ENCODE measurements around the gene NPY4R. TPM values are rescaled to one million over a fixed set of nuclear protein-coding genes. Genes with fewer than 3 reads are reported as not detected.
"Not testable (repeated sequence)": the region's sequence is repeated elsewhere in the genome, so short reads cannot be mapped to it uniquely, and the experiment has no call there.

Gene NPY4R
- total RNA-seq, 1 donor from 2014 or later, result not detected

DNA sequence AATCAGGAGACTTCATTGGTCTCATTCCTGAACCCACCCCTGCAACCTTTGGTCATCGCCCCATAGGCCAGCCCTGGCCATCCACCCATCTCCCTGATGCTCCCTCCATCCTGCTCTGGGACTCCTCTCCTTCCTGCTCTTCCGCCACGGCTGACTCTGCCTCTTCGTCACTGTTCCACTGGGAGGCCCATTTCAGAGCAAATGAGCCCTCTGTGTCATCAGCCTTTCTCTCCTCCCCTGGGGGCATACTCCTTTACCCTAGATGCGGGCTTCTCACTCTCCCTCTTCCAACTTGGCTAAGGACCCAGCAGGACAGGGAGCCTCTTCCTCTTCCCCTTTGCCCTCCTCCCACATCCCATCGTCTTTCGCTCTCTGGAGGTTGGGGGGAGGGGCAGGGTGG, 47.5 kb downstream of the NPY4R start:
- H3K36me3 Mint-ChIP-seq (ENCODE audit: unreplicated experiment); H3K27ac Mint-ChIP-seq (ENCODE audit: unreplicated experiment); H3K27me3 Mint-ChIP-seq (ENCODE audit: unreplicated experiment); H3K4me3 Mint-ChIP-seq (ENCODE audit: unreplicated experiment); H3K9me3 Mint-ChIP-seq (ENCODE audit: unreplicated experiment); H3K4me1 Mint-ChIP-seq (ENCODE audit: low read depth, unreplicated experiment); DNase-seq: not testable (repeated sequence)

DNA sequence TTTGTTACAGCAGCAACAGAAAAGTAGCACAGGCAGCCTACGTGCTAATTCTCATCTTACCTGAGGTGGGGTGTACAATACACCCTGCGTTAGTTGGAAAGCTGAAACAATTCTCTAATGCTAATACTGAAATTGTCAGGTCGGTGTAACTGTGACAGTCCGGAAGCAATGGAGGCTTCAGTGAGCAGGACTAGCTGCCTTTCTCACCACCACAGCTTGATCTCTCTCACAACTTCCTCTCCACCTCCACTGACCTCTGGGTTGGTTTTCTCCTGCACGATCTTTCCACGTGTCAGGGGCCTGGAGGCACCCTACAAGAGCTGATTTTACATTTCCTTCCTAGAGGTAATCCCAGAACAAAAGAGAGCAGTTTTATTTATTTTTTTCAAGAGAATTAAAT, 50.5 kb downstream of the NPY4R start:
- H3K4me3 Mint-ChIP-seq (ENCODE audit: unreplicated experiment); H3K27ac Mint-ChIP-seq (ENCODE audit: unreplicated experiment); H3K27me3 Mint-ChIP-seq (ENCODE audit: unreplicated experiment); H3K36me3 Mint-ChIP-seq (ENCODE audit: unreplicated experiment); H3K4me1 Mint-ChIP-seq (ENCODE audit: low read depth, unreplicated experiment); DNase-seq; H3K9me3 Mint-ChIP-seq (ENCODE audit: unreplicated experiment): not testable (repeated sequence)

DNA sequence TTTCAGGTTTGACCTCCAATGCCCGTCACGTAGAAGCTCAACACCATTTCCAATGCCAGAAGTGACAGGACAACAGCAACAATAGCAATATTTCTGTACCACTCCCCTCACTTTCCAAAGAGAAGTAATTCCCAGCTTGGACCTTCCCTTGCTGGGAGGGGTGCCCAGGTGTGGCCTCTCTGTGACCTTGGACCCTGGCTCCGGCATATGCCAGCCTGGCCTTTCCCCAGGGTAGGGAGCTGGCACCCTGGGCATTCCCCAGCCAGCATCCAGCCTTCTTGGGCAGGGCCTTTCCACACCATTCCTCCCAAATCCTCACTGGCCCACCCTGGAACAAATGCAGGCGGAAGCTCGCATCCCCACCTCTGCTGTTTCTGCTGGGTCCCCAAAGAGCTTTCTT, 53.1 kb downstream of the NPY4R start:
- not testable (repeated sequence) for H3K27ac Mint-ChIP-seq (ENCODE audit: unreplicated experiment); DNase-seq; H3K4me3 Mint-ChIP-seq (ENCODE audit: unreplicated experiment); H3K9me3 Mint-ChIP-seq (ENCODE audit: unreplicated experiment); H3K36me3 Mint-ChIP-seq (ENCODE audit: unreplicated experiment); H3K27me3 Mint-ChIP-seq (ENCODE audit: unreplicated experiment); H3K4me1 Mint-ChIP-seq (ENCODE audit: low read depth, unreplicated experiment)

DNA sequence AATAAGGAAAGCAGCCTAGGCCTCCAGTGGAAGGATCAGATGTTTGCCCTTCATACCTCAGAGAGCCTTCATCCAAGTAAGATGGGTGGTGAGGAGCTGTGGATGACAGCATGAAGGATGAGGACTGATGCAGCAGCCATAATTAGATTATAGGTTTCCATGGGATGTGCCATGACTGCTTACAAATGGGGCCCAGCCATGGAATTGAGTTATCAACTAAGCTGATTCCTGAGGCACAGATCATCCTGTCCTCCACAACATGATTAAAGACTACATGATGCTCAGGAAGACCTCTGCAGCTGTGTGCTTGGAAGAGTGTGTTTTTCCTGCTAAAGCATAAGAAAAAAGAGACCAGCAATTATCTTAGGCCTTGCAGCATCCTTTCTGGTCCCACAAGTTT, 54.6 kb downstream of the NPY4R start:
- not testable (repeated sequence) for H3K4me3 Mint-ChIP-seq (ENCODE audit: unreplicated experiment); H3K27ac Mint-ChIP-seq (ENCODE audit: unreplicated experiment); DNase-seq; H3K4me1 Mint-ChIP-seq (ENCODE audit: low read depth, unreplicated experiment); H3K27me3 Mint-ChIP-seq (ENCODE audit: unreplicated experiment); H3K9me3 Mint-ChIP-seq (ENCODE audit: unreplicated experiment); H3K36me3 Mint-ChIP-seq (ENCODE audit: unreplicated experiment)

Other genes with a start within 250 kb of the NPY4R start
- gene ANTXRL, start 179.0 kb downstream of the NPY4R start, total RNA-seq (ENCODE audit: unreplicated experiment), result not detected
- gene ANXA8L1, start 90.2 kb downstream of the NPY4R start, total RNA-seq (ENCODE audit: unreplicated experiment), result not detected
- 3.0 TPM for gene GPRIN2, start 90.7 kb upstream of the NPY4R start, total RNA-seq (ENCODE audit: unreplicated experiment)
- gene SYT15, start 113.2 kb upstream of the NPY4R start, total RNA-seq (ENCODE audit: unreplicated experiment), result 2.5 TPM

All from glutamatergic neuron (in vitro differentiated cells).